Measurements from ENCODE around the gene KRT80.

KRT80 gene

DNA sequence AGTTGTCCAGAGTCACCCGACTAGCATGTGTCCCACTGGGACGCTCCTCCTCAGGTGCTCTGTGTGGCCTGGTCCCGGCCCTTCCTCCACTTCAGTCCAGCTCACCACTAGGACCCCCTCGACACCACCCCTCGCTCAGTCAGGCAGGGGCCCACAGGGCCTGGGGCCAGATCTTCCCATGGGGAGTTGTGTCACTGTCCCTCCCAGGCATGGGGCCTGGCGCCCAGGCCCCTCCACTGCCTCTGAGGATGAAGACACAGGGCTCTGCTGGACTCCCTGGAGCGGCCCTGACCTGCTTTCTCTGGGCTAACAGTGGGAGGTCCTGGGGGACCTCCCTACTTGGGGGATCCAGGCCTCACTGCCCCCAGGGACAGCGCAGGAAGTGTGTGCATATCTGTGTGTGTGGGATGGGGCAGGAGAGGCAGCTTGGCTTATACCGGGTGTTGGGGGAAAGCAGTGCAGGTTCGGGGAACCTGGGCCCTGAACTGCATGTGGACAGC lies 43.8 kb downstream of the KRT80 start:
- no peak for DNase-seq (ENCODE audit: low read depth, low spot score)
- H3K4me3 ChIP-seq (ENCODE audit: low read depth, low read length) = no peak overlapping the region
- in situ Hi-C loops (cut with HindIII; ENCODE audit: low sequenced_read_pairs) = no loop called here
- TF ChIP-seq CTCF (IDR thresholded peaks at IDR 0.05; ENCODE audit: low read depth, low read length) = no peak

- no peak for TF ChIP-seq CTCF (IDR thresholded peaks at IDR 0.05; ENCODE audit: low read depth, low read length)
- peak; percentile 99 for DNase-seq (ENCODE audit: low read depth, low spot score)
- no peak overlapping the region for H3K4me3 ChIP-seq (ENCODE audit: low read depth, low read length)
- in situ Hi-C loops (cut with HindIII; ENCODE audit: low sequenced_read_pairs) = no loop called here
Measured at GRCh38 chr12:52147367-52147963, 44.3 kb downstream of the KRT80 start.

GRCh38 chr12:52146822-52147366 lies 44.9 kb downstream of the KRT80 start:
- no peak overlapping the region for H3K4me3 ChIP-seq (ENCODE audit: low read depth, low read length)
- in situ Hi-C loops (cut with HindIII; ENCODE audit: low sequenced_read_pairs) = no loop called here
- TF ChIP-seq CTCF (IDR thresholded peaks at IDR 0.05; ENCODE audit: low read depth, low read length) = no peak
- DNase-seq (ENCODE audit: low read depth, low spot score) = no peak

DNA sequence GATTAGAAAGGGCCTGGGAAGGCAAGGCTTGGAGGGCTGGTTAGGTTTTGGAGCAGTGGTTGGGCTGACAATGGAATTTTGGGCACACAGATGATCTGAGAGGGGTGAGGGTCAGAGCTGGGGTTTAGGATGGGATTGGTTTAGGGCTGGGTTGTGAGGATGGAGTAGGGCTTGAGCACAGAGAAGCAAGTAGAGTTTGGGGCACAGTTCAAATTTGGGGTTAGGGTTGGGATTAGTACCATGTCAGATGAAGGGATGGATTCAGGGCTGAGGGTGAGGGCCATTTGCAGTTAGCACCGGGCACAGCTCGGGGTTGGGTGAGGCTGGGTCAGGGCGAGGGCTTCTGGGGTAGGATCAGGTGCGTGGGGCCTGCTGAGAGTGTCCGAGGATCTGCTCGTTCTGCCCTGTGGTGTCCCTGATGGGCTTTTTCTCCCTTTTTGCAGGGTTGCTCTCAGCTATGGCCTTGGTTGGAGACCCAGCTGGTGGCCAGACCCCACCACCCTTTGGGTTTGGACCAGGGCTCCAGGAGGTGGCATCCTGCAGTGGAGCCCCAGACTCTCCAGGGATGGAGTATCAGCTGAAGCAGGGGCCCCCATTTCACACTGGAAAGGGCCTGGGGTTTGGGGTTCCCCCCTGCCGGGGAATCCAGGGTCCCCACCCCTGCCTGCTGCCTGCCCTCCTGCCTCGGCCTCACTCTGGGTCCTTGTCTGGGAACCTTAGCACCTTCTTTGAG lies 45.6 kb downstream of the KRT80 start:
- no peak for DNase-seq (ENCODE audit: low read depth, low spot score)
- in situ Hi-C loops (cut with HindIII; ENCODE audit: low sequenced_read_pairs) = no loop called here
- TF ChIP-seq CTCF (IDR thresholded peaks at IDR 0.05; ENCODE audit: low read depth, low read length) = no peak
- H3K4me3 ChIP-seq (ENCODE audit: low read depth, low read length) = no peak overlapping the region

- no peak overlapping the region for H3K4me3 ChIP-seq (ENCODE audit: low read depth, low read length)
- TF ChIP-seq CTCF (IDR thresholded peaks at IDR 0.05; ENCODE audit: low read depth, low read length) = no peak
Measured at GRCh38 chr12:52145228-52146088, 46.4 kb downstream of the KRT80 start.

GRCh38 chr12:52144512-52145227 lies 47.1 kb downstream of the KRT80 start:
- in situ Hi-C loops (cut with HindIII; ENCODE audit: low sequenced_read_pairs) = no loop called here
- no peak for DNase-seq (ENCODE audit: low read depth, low spot score)
- TF ChIP-seq CTCF (IDR thresholded peaks at IDR 0.05; ENCODE audit: low read depth, low read length) = no peak
- no peak overlapping the region for H3K4me3 ChIP-seq (ENCODE audit: low read depth, low read length)

More at GRCh38 chr12:52145228-52146088, 46.4 kb downstream of the KRT80 start:
- no peak for DNase-seq (ENCODE audit: low read depth, low spot score)
- in situ Hi-C loops (cut with HindIII; ENCODE audit: low sequenced_read_pairs) = no loop called here
